IPS-11a (cell line): ENCODE data around the gene LFNG.

Source experiments
- H3K4me3 ChIP-seq: one replicate; pipeline ENCODE4 v1.5.1; 2013; ENCODE audit warnings: low read depth, low read length, control low read depth

Gene LFNG

GRCh38 chr7:2502647-2502966, 17.0 kb upstream of the LFNG start:
- H3K4me3 ChIP-seq = no peak overlapping the region

GRCh38 chr7:2503056-2503941, 16.3 kb upstream of the LFNG start:
- H3K4me3 ChIP-seq = no peak overlapping the region

- H3K4me3 ChIP-seq = no peak overlapping the region
These were observed 15.3 kb upstream of the LFNG start for GRCh38 chr7:2504128-2504888.

- no peak overlapping the region for H3K4me3 ChIP-seq
These were observed 14.6 kb upstream of the LFNG start for GRCh38 chr7:2504889-2505375.

- H3K4me3 ChIP-seq = no peak overlapping the region
These were observed 14.2 kb upstream of the LFNG start for GRCh38 chr7:2505401-2505800.

GRCh38 chr7:2507208-2507916, 12.2 kb upstream of the LFNG start:
- no peak overlapping the region for H3K4me3 ChIP-seq

- H3K4me3 ChIP-seq = no peak overlapping the region
These were observed 11.7 kb upstream of the LFNG start for GRCh38 chr7:2507917-2508306.

- no peak overlapping the region for H3K4me3 ChIP-seq
These were observed 11.0 kb upstream of the LFNG start for GRCh38 chr7:2508327-2509215.

GRCh38 chr7:2509298-2509906, 10.2 kb upstream of the LFNG start:
- H3K4me3 ChIP-seq = no peak overlapping the region

GRCh38 chr7:2510130-2510776, 9.3 kb upstream of the LFNG start:
- no peak overlapping the region for H3K4me3 ChIP-seq

- H3K4me3 ChIP-seq = no peak overlapping the region
These were observed 8.4 kb upstream of the LFNG start for GRCh38 chr7:2510909-2511768.

- no peak overlapping the region for H3K4me3 ChIP-seq
These were observed 7.8 kb upstream of the LFNG start for GRCh38 chr7:2511769-2512168.

GRCh38 chr7:2512179-2512661, 7.4 kb upstream of the LFNG start:
- H3K4me3 ChIP-seq = no peak overlapping the region

- H3K4me3 ChIP-seq = no peak overlapping the region
These were observed 6.9 kb upstream of the LFNG start for GRCh38 chr7:2512713-2513112.

GRCh38 chr7:2513702-2514101, 5.9 kb upstream of the LFNG start:
- H3K4me3 ChIP-seq = no peak overlapping the region

GRCh38 chr7:2514473-2515423, 4.8 kb upstream of the LFNG start:
- no peak overlapping the region for H3K4me3 ChIP-seq

- no peak overlapping the region for H3K4me3 ChIP-seq
These were observed 4.0 kb upstream of the LFNG start for GRCh38 chr7:2515424-2516193.
